Adrenal gland (tissue), 19 donors: ENCODE results near the gene CX3CR1. TPM values are rescaled to one million over a fixed set of nuclear protein-coding genes. Genes with fewer than 3 reads are reported as not detected.
A peak's percentile ranks its signal among the peaks of the same experiment; 100 is the strongest.

Source experiments
- DNase-seq, 7 donors: peaks; one replicate each; pipeline ENCODE4 v3.0.0-alpha.2; 2019 to 2020
- H3K27ac ChIP-seq, 5 donors: fragments of 200-600 bp; sonication (generic) in 4 of 5; 1 replicate in 3 of 5; 2 replicates in 2 of 5; pipeline versions ENCODE4 v1.5.1 to v1.8.0; 2016 to 2020; ENCODE audit warnings: mild to moderate bottlenecking in 1 of 5
- H3K27me3 ChIP-seq: fragments of 200-600 bp; 2 replicates; pipeline ENCODE4 v1.8.0; 2021
- H3K36me3 ChIP-seq, 2 donors: fragments of 200-600 bp; replicated peaks in 1 of 2; 1 replicate in 1 of 2; 2 replicates in 1 of 2; pipeline versions ENCODE4 v1.5.1 to v1.8.0; 2018 to 2022
- H3K4me1 ChIP-seq, 2 donors: fragments of 200-600 bp; replicated peaks in 1 of 2; 1 replicate in 1 of 2; 2 replicates in 1 of 2; pipeline versions ENCODE4 v1.5.1 to v1.8.0; 2018 to 2021
- H3K4me3 ChIP-seq, 4 donors: fragments of 200-600 bp; sonication (generic) in 3 of 4; one replicate each; pipeline ENCODE4 v1.5.1; 2016 to 2018
- H3K9me3 ChIP-seq, 3 donors: fragments of 200-600 bp; sonication (generic) in 1 of 3; replicated peaks in 1 of 3; 1 replicate in 2 of 3; 2 replicates in 1 of 3; pipeline versions ENCODE4 v1.5.1 to v1.8.0; 2016 to 2021
- POLR2A ChIP-seq, 2 donors: fragments of 450-650 bp; IDR thresholded peaks; one replicate each; pipeline ENCODE4 v1.6.1; 2017; ENCODE audit warnings: antibody characterized with exemption in 2 of 2, mild to moderate bottlenecking in 2 of 2, moderate library complexity in 1 of 2
- WGBS, 4 donors: extraction: QIAGEN DNeasy Blood & Tissue Kit in 2 of 4; methylation state at CpG; one replicate each; pipeline versions ENCODE4 v1.1.5 to v1.1.7; 2013 to 2017; 5-methylcytosine and 5-hydroxymethylcytosine counted together
- intact Hi-C, 2 donors: fragments of 100-400 bp; cut with DNase I; formaldehyde crosslinking; loops; one replicate each; pipeline versions ENCODE4 v1.14.1 to v1.15.0; 2022 to 2023
- long read RNA-seq, 10 donors: library from polyadenylated mRNA in 3 of 10; unstranded in 2 of 10; stranded (forward) in 1 of 10; transcript quantifications; one replicate each; pipeline ENCODE4 v2.0.0 and lab custom pipeline, GENCODE V29; 2021 to 2026
- polyA plus RNA-seq, 3 donors: library from polyadenylated mRNA; stranded (reverse); fragments of 200-250 nt in 2 of 3; fragments of 350-450 nt in 1 of 3; fragmentation: Illumina TruSeq in 1 of 3; extraction: RNeasy Lipid Tissue Mini Kit (QIAGEN cat#74804) in 1 of 3; gene quantifications; one replicate each; pipeline ENCODE4 v1.2.3, GENCODE V29; 2013 to 2014
- total RNA-seq, 9 donors: library from RNA; depleted of rRNA in 4 of 9; stranded (reverse); fragments of >200 nt in 4 of 9; fragments of 120-200 nt in 1 of 9; fragmentation: NEBNext Ultra II Directional in 1 of 9; extraction: Animal tissue kit (Norgen Biotek cat#: 25700) in 1 of 9; gene quantifications; one replicate each; pipeline versions ENCODE4 v1.1.0 to v1.2.4, GENCODE V29; 2013 to 2023
- TF ChIP-seq, protein P1 (sequence below), 6 experiments: fragments of 450-650 bp in 4 of 6; fragments of 200-600 bp in 2 of 6; sonication (generic) in 1 of 6; IDR thresholded peaks; 1 replicate in 5 of 6; 2 replicates in 1 of 6; pipeline versions ENCODE4 v1.5.1 to v1.8.0; 2016 to 2021; ENCODE audit warnings: antibody characterized with exemption in 6 of 6, mild to moderate bottlenecking in 2 of 6, moderate library complexity in 1 of 6
- donor health status: healthy with polysubstance abuse.
- donor health status: Bipolar disorder and iron deficiency.
- donor health status: DM: yes; HTN: yes; CAD: no.
- donor health status: DM: no; HTN: no; CAD: no.
- donor health status: DM: no; HTN: no; CAD: no.
- donor health status: DM: yes; HTN: yes; CAD: no.

CX3CR1 gene, protein sequence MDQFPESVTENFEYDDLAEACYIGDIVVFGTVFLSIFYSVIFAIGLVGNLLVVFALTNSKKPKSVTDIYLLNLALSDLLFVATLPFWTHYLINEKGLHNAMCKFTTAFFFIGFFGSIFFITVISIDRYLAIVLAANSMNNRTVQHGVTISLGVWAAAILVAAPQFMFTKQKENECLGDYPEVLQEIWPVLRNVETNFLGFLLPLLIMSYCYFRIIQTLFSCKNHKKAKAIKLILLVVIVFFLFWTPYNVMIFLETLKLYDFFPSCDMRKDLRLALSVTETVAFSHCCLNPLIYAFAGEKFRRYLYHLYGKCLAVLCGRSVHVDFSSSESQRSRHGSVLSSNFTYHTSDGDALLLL
- 1 to 10 TPM in 7 of 9 donors, under 1 TPM in 1, not detected in 1; 0.83 to 3.1 (median 1.4) TPM for total RNA-seq
- 1 to 10 TPM in 1 of 3 donors, under 1 TPM in 2; 0.16 to 2.0 (median 0.24) TPM for polyA plus RNA-seq
- long read RNA-seq, donor 1, partial matches to known transcripts = 0 of 1 reads
- long read RNA-seq, donor 1, other reads (novel, unspliced or antisense) = 0 of 1 reads
- long read RNA-seq, donor 2 = 0 reads
- long read RNA-seq, donor 3 = 0 reads
- long read RNA-seq, donor 4 = 0 reads
- long read RNA-seq, donor 5 = 0 reads
- long read RNA-seq, donor 6 = 0 reads
- long read RNA-seq, donor 7, partial matches to known transcripts = 0 of 1 reads
- long read RNA-seq, donor 7, other reads (novel, unspliced or antisense) = 0 of 1 reads
- long read RNA-seq, donor 8 = 0 reads
- long read RNA-seq, donor 9, partial matches to known transcripts = 0 of 1 reads
- long read RNA-seq, donor 9, other reads (novel, unspliced or antisense) = 0 of 1 reads
- long read RNA-seq, donor 10 = 0 reads

DNA sequence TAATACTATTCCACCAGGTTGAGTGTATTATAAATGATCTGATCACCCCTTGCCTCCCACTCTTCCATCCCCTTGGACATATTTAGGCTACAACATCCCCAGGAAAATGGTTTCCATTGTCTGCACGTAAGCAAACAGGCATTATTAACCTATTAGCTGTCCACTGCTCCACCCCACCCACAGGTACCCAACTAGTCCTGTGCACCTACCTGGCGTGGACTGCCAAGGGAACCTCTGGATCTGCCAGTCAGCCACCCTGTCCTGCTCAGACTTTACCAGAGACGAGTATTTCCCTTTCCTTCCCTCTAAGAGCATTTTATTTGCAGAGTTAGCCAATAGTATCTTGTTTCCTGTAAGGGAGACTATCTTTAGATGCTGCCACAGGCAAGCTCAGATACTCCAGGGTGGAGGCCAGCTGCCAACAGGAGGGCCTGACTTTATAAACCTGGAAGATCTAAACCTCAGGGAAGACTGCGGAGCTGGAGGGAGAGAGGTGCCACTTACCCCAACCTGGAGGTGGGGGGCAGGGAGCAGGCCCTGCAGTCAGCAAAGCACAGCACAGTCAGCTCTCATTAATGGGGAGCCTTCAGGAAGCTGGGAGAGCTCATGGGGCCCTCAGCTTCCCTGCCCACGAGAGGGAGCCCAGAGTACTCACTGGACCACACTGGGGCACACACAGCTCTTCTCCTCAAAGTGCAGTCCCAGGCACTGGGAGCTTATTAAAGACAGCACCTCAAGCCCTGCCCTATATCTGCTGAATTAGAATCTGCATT, at the start of gene CX3CR1:
TSS of gene CX3CR1 (minus strand) at position 292 of the 773 bp plus-strand sequence. CDS start 13,527 bp downstream, outside the sequence.
- Histone ChIP-seq H3K4me1 (no peaks in the 10 kb centered on the region), H3K36me3 (no peaks in the 10 kb centered on the region), H3K4me3 (no peak within 1 kb of the TSS), H3K27me3 (no peaks in the 10 kb centered on the region), H3K9me3 (no peaks in the 10 kb centered on the region), H3K27ac (peak within 1 kb of the TSS in 1 of 5 donors; percentile 13)
- intact Hi-C loops = no loop called here
- DNase-seq = peak in 1 of 7 donors; percentile 42
- 38 to 60% (median 49%) methylated on average over 5 of the region's 5 CpGs for WGBS, 4 donors
- no peak for TF ChIP-seq POLR2A (IDR thresholded peaks at IDR 0.05)
- TF ChIP-seq, protein P1, sequence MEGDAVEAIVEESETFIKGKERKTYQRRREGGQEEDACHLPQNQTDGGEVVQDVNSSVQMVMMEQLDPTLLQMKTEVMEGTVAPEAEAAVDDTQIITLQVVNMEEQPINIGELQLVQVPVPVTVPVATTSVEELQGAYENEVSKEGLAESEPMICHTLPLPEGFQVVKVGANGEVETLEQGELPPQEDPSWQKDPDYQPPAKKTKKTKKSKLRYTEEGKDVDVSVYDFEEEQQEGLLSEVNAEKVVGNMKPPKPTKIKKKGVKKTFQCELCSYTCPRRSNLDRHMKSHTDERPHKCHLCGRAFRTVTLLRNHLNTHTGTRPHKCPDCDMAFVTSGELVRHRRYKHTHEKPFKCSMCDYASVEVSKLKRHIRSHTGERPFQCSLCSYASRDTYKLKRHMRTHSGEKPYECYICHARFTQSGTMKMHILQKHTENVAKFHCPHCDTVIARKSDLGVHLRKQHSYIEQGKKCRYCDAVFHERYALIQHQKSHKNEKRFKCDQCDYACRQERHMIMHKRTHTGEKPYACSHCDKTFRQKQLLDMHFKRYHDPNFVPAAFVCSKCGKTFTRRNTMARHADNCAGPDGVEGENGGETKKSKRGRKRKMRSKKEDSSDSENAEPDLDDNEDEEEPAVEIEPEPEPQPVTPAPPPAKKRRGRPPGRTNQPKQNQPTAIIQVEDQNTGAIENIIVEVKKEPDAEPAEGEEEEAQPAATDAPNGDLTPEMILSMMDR (IDR thresholded peaks at IDR 0.05) = no peak

DNA sequence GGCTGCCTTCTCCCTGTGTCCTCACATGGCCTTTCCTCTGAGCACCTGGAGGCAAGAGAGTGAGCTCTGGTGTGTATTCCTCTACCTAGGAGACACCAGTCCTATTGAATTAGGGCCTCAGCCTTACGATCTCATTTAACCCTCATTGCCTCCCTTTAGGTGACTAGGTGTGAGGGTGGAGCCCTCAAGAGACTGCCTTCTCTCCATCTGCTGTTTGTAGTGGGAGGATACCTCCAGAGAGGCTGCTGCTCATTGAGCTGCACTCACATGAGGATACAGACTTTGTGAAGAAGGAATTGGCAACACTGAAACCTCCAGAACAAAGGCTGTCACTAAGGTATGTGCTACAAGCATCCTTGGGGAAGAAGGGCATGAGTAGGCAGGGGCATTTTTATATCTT, 49.7 kb upstream of the CX3CR1 start, which contains the start of gene CCR8:
TSS of gene CCR8 (plus strand) at position 217 of the 400 bp plus-strand sequence. CDS start 2,623 bp downstream, outside the sequence.
- H3K27me3 ChIP-seq = no peaks in the 10 kb centered on the region
- H3K9me3 ChIP-seq = no peaks in the 10 kb centered on the region
- no peak for DNase-seq
- WGBS, 4 donors = 66 to 80% (median 73%) methylated on average over 1 of the region's 1 CpG
- intact Hi-C loops = no loop called here
- H3K4me3 ChIP-seq = no peak within 1 kb of the TSS
- H3K27ac ChIP-seq = no peak within 1 kb of the TSS
- no peaks in the 10 kb centered on the region for H3K36me3 ChIP-seq
- no peaks in the 10 kb centered on the region for H3K4me1 ChIP-seq
- TF ChIP-seq POLR2A (IDR thresholded peaks at IDR 0.05) = no peak
- TF ChIP-seq, protein P1 (IDR thresholded peaks at IDR 0.05) = no peak

DNA sequence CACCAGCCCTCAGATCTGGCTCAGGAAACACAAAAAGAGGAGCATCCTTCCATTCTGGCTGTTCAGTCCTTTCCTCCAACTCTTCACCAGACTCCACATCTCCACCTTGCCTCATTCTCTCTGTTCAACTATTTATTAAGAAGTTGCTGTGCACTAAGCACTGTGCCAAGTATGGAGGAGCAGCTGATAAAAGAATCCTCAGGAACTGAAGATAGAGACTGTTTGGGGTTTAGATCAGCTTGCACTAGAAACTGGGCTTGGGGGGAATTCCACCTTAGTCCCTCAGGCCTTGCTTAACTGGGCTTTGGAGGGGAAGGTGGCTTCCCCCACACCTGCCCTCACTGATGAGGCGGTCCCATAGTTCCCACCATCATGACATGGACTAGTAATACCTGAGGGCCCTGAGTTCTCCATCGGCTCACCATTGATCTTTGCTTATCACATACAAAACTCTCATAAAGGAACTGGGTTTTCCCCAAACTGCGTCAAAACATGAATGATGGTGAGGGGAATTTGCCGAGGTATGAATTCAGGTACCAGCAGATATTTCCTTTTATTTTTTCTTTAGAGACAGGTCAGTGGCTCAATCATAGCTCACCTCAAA, 48.0 kb upstream of the CX3CR1 start:
- no peak for DNase-seq
- TF ChIP-seq, protein P1 (IDR thresholded peaks at IDR 0.05) = no peak
- no peak for TF ChIP-seq POLR2A (IDR thresholded peaks at IDR 0.05)
- Histone ChIP-seq H3K4me3 (no peak overlapping the region), H3K9me3 (no peaks in the 10 kb centered on the region), H3K27me3 (no peaks in the 10 kb centered on the region), H3K27ac (no peak overlapping the region), H3K4me1 (no peaks in the 10 kb centered on the region), H3K36me3 (no peaks in the 10 kb centered on the region)
- intact Hi-C loops = no loop called here
- 85 to 99% (median 90%) methylated on average over 4 of the region's 4 CpGs for WGBS, 4 donors
